SK-N-SH treated with all-trans-retinoic acid at 6 μM for 48 hours (cell line): ENCODE measurements around the gene LRRC43.

Source experiments
- ARNTL ChIP-seq: fragments of 450-650 bp; formaldehyde crosslinking; IDR thresholded peaks from 2 replicates; pipeline ENCODE4 v1.5.0; 2020; ENCODE audit warnings: low read depth, mild to moderate bottlenecking, moderate library complexity, borderline replicate concordance
- BACH2 ChIP-seq: fragments of 250-450 bp; sonication (Bioruptor Pico); IDR thresholded peaks from 2 replicates; pipeline ENCODE4 v1.9.0; 2021; ENCODE audit warnings: mild to moderate bottlenecking, borderline replicate concordance
- CSDC2 ChIP-seq: fragments of 250-450 bp; sonication (Bioruptor Pico); IDR thresholded peaks from 2 replicates; pipeline ENCODE4 v1.5.0; 2020; ENCODE audit warnings: mild to moderate bottlenecking, moderate library complexity
- PPARA ChIP-seq: fragments of 250-450 bp; sonication (Bioruptor Pico); IDR thresholded peaks from 2 replicates; pipeline ENCODE4 v1.5.0; 2020; ENCODE audit warnings: mild to moderate bottlenecking, borderline replicate concordance
- ZFP30 ChIP-seq: fragments of 450-650 bp; formaldehyde crosslinking; IDR thresholded peaks from 2 replicates; pipeline ENCODE4 v1.5.0; 2022; ENCODE audit warnings: mild to moderate bottlenecking, moderate library complexity
- ZNF565 ChIP-seq: fragments of 450-650 bp; formaldehyde crosslinking; conservative IDR thresholded peaks from 2 replicates; pipeline ENCODE4 v1.5.0; 2020; ENCODE audit warnings: low read depth, mild to moderate bottlenecking, moderate library complexity
- ZNF70 ChIP-seq: fragments of 450-650 bp; formaldehyde crosslinking; IDR thresholded peaks from 2 replicates; pipeline ENCODE4 v1.5.0; 2020; ENCODE audit warnings: mild to moderate bottlenecking, moderate library complexity
- ZNF8 ChIP-seq: fragments of 450-650 bp; formaldehyde crosslinking; IDR thresholded peaks from 2 replicates; pipeline ENCODE4 v1.5.0; 2020; ENCODE audit warnings: mild to moderate bottlenecking, moderate library complexity
- TF ChIP-seq, protein P1 (sequence below): fragments of 250-450 bp; sonication (Bioruptor Pico); IDR thresholded peaks from 2 replicates; pipeline ENCODE4 v1.5.1; 2021; ENCODE audit warnings: mild to moderate bottlenecking, moderate library complexity
- TF ChIP-seq, protein P2 (sequence below): fragments of 250-450 bp; sonication (Bioruptor Pico); IDR thresholded peaks from 2 replicates; pipeline ENCODE4 v1.8.0; 2020; ENCODE audit warnings: mild to moderate bottlenecking, moderate library complexity, borderline replicate concordance
- TF ChIP-seq, protein P3 (sequence below): fragments of 250-450 bp; sonication (Bioruptor Pico); IDR thresholded peaks from 2 replicates; pipeline ENCODE4 v1.5.1; 2020; ENCODE audit warnings: low read depth, mild to moderate bottlenecking, moderate library complexity

DNA sequence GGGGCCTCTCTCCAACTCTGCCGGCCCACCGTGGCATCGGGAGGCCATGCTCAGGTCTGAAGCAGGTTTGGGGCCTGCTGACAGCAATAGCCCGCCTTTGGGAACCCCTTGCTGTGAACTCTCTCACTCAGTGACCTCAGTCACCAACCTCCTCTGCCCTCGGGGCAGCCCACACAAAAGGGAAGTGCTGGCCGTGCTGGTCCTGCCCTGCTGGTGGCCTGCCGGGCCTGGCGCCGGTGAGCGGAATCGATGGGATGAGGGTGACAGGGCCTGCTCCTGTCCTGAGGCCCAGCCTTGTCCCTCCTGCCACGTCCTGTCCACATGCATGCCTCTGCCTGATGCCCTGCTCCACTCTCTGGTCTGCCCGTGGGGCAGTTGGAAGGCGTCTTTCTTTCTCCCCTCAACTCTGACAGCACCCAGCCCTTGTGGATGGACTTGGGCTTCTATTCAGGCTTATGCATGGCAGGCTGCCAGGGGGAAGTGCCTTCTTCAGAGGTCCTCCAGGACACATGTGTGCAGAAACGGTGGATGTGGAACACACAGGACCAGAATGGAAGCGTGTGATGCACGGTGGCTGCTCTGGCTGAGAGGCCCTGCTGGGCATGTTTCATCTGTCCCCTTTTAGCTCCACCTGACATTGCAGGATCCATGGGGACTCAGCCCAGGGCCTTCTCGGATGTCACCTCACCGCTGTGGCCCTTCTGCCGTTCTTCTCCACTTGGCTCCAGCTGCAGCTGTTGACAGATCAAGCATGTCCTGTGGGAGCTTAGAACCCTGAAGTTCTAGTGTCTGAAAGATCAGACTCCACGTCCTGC is 40.8 kb upstream of the LRRC43 start:
- TF ChIP-seq, protein P1, sequence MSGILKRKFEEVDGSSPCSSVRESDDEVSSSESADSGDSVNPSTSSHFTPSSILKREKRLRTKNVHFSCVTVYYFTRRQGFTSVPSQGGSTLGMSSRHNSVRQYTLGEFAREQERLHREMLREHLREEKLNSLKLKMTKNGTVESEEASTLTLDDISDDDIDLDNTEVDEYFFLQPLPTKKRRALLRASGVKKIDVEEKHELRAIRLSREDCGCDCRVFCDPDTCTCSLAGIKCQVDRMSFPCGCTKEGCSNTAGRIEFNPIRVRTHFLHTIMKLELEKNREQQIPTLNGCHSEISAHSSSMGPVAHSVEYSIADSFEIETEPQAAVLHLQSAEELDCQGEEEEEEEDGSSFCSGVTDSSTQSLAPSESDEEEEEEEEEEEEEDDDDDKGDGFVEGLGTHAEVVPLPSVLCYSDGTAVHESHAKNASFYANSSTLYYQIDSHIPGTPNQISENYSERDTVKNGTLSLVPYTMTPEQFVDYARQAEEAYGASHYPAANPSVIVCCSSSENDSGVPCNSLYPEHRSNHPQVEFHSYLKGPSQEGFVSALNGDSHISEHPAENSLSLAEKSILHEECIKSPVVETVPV (CRISPR knock-in tag) = no peak
- TF ChIP-seq, protein P2, sequence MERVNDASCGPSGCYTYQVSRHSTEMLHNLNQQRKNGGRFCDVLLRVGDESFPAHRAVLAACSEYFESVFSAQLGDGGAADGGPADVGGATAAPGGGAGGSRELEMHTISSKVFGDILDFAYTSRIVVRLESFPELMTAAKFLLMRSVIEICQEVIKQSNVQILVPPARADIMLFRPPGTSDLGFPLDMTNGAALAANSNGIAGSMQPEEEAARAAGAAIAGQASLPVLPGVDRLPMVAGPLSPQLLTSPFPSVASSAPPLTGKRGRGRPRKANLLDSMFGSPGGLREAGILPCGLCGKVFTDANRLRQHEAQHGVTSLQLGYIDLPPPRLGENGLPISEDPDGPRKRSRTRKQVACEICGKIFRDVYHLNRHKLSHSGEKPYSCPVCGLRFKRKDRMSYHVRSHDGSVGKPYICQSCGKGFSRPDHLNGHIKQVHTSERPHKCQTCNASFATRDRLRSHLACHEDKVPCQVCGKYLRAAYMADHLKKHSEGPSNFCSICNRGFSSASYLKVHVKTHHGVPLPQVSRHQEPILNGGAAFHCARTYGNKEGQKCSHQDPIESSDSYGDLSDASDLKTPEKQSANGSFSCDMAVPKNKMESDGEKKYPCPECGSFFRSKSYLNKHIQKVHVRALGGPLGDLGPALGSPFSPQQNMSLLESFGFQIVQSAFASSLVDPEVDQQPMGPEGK (CRISPR knock-in tag) = no peak
- TF ChIP-seq ZNF8 (CRISPR knock-in tag) (no peak), ZFP30 (CRISPR knock-in tag) (no peak), CSDC2 (CRISPR knock-in tag) (no peak), ZNF70 (CRISPR knock-in tag) (no peak), ZNF565 (no peak), PPARA (CRISPR knock-in tag) (no peak), ARNTL (CRISPR knock-in tag) (no peak), BACH2 (CRISPR knock-in tag) (no peak)
- TF ChIP-seq, protein P3, sequence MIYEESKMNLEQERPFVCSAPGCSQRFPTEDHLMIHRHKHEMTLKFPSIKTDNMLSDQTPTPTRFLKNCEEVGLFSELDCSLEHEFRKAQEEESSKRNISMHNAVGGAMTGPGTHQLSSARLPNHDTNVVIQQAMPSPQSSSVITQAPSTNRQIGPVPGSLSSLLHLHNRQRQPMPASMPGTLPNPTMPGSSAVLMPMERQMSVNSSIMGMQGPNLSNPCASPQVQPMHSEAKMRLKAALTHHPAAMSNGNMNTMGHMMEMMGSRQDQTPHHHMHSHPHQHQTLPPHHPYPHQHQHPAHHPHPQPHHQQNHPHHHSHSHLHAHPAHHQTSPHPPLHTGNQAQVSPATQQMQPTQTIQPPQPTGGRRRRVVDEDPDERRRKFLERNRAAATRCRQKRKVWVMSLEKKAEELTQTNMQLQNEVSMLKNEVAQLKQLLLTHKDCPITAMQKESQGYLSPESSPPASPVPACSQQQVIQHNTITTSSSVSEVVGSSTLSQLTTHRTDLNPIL (CRISPR knock-in tag) = no peak
